Progenitor cell of endocrine pancreas (in vitro differentiated cells): ENCODE results near the gene CELF6. TPM values are rescaled to one million over a fixed set of nuclear protein-coding genes. Genes with fewer than 3 reads are reported as not detected.

Source experiments
- DNase-seq: peaks from one replicate; pipeline ENCODE4 v3.0.0; 2021; ENCODE audit warnings: low spot score; ENCODE audit not compliant: unreplicated experiment
- H3K27ac Mint-ChIP-seq: 2 replicates; pipeline ENCODE4 v1.8.0; 2021; ENCODE audit warnings: mild to moderate bottlenecking, moderate library complexity, mixed read lengths
- H3K27me3 Mint-ChIP-seq: 2 replicates; pipeline ENCODE4 v1.8.0; 2021; ENCODE audit warnings: mixed read lengths
- H3K36me3 Mint-ChIP-seq: 2 replicates; pipeline ENCODE4 v1.8.0; 2022; ENCODE audit warnings: mixed read lengths; ENCODE audit not compliant: insufficient read depth
- H3K4me1 Mint-ChIP-seq: 2 replicates; pipeline ENCODE4 v1.8.0; 2021; ENCODE audit warnings: low read depth, mixed read lengths
- H3K4me3 Mint-ChIP-seq: 2 replicates; pipeline ENCODE4 v1.8.0; 2021; ENCODE audit warnings: low read depth, mild to moderate bottlenecking, moderate library complexity, mixed read lengths
- H3K9me3 Mint-ChIP-seq: 2 replicates; pipeline ENCODE4 v1.8.0; 2021; ENCODE audit warnings: low read depth, mixed read lengths
- CTCF ChIP-seq: fragments of 200-600 bp; sonication (generic); IDR thresholded peaks from one replicate; pipeline ENCODE4 v1.5.0; 2021; ENCODE audit warnings: antibody characterized with exemption, mild to moderate bottlenecking; ENCODE audit not compliant: unreplicated experiment
- long read RNA-seq: library from polyadenylated mRNA; unstranded; transcript quantifications from one replicate; pipeline ENCODE4 v2.0.0, GENCODE V29; 2020
- total RNA-seq: library from RNA; stranded (reverse); gene quantifications from 2 replicates; pipeline ENCODE4 v1.2.1, GENCODE V29; 2021

CELF6 gene
- total RNA-seq = 1.2 and 1.4 TPM in 2 replicates
- long read RNA-seq = 0 reads

- peaks cover 4% of the 10 kb centered on the region for H3K4me1 Mint-ChIP-seq
- H3K27me3 Mint-ChIP-seq = peaks cover 41% of the 10 kb centered on the region
- DNase-seq = peak; percentile 88
- H3K27ac Mint-ChIP-seq = peak within 1 kb of the TSS; percentile 91
- peaks cover 9% of the 10 kb centered on the region for H3K9me3 Mint-ChIP-seq
- H3K36me3 Mint-ChIP-seq = peaks cover 7% of the 10 kb centered on the region
- H3K4me3 Mint-ChIP-seq = peak within 1 kb of the TSS; percentile 70
- no peak for TF ChIP-seq CTCF
Observed at GRCh38 chr15:72319985-72320671, at the start of gene CELF6. Gene CELF6, minus strand, starts transcription at chr15:72320157. Its CDS starts 283 bp downstream, at chr15:72319874.

- H3K27ac Mint-ChIP-seq = no peak overlapping the region
- H3K9me3 Mint-ChIP-seq = no peaks in the 10 kb centered on the region
- no peaks in the 10 kb centered on the region for H3K27me3 Mint-ChIP-seq
- no peak overlapping the region for H3K4me3 Mint-ChIP-seq
- no peaks in the 10 kb centered on the region for H3K4me1 Mint-ChIP-seq
- TF ChIP-seq CTCF = no peak
- peaks cover 7% of the 10 kb centered on the region for H3K36me3 Mint-ChIP-seq
- no peak for DNase-seq
Observed at GRCh38 chr15:72368899-72369298, 48.9 kb upstream of the CELF6 start.

- no peaks in the 10 kb centered on the region for H3K27me3 Mint-ChIP-seq
- no peak for TF ChIP-seq CTCF
- no peaks in the 10 kb centered on the region for H3K4me1 Mint-ChIP-seq
- no peak for DNase-seq
- no peak overlapping the region for H3K4me3 Mint-ChIP-seq
- no peaks in the 10 kb centered on the region for H3K9me3 Mint-ChIP-seq
- no peak overlapping the region for H3K27ac Mint-ChIP-seq
- peaks cover 7% of the 10 kb centered on the region for H3K36me3 Mint-ChIP-seq
Observed at GRCh38 chr15:72368325-72368724, 48.4 kb upstream of the CELF6 start.

GRCh38 chr15:72365844-72366243 lies 45.9 kb upstream of the CELF6 start:
- Mint-ChIP-seq H3K9me3 (no peaks in the 10 kb centered on the region), H3K4me1 (no peaks in the 10 kb centered on the region), H3K4me3 (no peak overlapping the region), H3K36me3 (peaks cover 7% of the 10 kb centered on the region), H3K27ac (no peak overlapping the region), H3K27me3 (no peaks in the 10 kb centered on the region)
- DNase-seq = no peak
- TF ChIP-seq CTCF = no peak

- TF ChIP-seq CTCF = no peak
- H3K27me3 Mint-ChIP-seq = no peaks in the 10 kb centered on the region
- no peak for DNase-seq
- H3K36me3 Mint-ChIP-seq = no peaks in the 10 kb centered on the region
- no peaks in the 10 kb centered on the region for H3K9me3 Mint-ChIP-seq
- no peak overlapping the region for H3K27ac Mint-ChIP-seq
- no peaks in the 10 kb centered on the region for H3K4me1 Mint-ChIP-seq
- no peak overlapping the region for H3K4me3 Mint-ChIP-seq
Observed at GRCh38 chr15:72361176-72361575, 41.2 kb upstream of the CELF6 start.
